ENCODE measurements around the gene CNOT2.

CNOT2 gene

DNA sequence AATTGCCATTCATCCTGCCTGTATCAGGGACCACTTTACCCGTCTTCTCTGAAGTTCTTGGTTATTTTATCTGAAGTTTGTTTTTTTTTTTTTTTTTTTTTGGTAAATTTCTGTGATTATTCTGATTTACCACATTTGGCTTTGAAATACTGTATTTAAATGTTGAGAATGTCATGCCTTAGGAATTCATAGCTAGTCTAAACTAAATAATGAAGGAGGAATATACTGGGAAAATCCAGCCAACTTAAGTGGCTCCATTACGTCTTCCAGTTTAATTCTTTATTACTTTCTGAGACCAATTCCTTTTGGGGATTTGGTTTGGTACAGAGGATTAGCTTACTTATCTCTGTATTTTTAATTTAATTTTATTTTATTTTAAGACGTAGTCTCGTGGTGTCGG, 62.6 kb downstream of the CNOT2 start:
- no peak for DNase-seq (ENCODE audit: low read depth)

- no peak for DNase-seq (ENCODE audit: low read depth)
These were observed 63.4 kb downstream of the CNOT2 start for GRCh38 chr12:70306676-70307075.

DNA sequence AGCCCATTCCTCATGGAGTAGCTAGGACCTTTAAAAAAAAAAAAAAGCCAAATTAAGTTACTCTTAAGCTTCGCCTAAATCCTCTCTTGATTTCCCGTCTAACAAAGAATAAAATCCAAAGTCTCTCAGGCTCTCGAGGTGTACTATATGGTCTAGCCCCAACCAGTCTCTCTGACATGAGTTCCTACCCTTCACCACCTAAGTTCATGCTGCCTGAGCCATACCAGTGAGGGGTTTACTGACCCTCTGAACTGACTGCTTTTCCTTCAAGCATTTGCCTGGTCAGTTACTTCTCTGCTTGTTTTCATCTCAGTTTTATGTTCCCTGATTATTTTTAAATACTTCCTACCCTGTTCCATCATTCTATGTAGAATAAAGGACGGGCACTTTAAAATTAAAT, 64.6 kb downstream of the CNOT2 start:
- no peak for DNase-seq (ENCODE audit: low read depth)

GRCh38 chr12:70309348-70309747, 66.1 kb downstream of the CNOT2 start:
- DNase-seq (ENCODE audit: low read depth): no peak

- DNase-seq (ENCODE audit: low read depth): no peak
These were observed 70.9 kb downstream of the CNOT2 start for GRCh38 chr12:70314145-70314544.

DNA sequence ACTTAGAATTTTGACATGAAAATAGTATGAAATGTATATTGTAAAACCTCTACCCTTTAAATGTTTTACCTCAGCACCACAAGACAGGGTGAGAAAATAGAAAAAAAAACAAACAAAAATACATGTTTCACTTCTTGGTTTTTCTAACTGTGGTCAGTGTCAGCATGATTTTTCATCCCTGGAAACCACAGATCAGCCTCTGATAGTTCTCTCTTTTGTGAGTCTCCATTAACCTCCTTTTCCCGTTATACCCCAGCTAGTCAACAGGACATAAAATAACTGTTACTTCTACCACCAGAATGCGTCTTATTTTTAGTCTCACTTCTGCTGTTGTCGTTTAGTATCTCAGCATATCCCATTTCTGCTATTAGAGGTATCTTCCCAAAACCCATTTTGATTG, 74.5 kb downstream of the CNOT2 start:
- DNase-seq (ENCODE audit: low read depth): no peak

DNA sequence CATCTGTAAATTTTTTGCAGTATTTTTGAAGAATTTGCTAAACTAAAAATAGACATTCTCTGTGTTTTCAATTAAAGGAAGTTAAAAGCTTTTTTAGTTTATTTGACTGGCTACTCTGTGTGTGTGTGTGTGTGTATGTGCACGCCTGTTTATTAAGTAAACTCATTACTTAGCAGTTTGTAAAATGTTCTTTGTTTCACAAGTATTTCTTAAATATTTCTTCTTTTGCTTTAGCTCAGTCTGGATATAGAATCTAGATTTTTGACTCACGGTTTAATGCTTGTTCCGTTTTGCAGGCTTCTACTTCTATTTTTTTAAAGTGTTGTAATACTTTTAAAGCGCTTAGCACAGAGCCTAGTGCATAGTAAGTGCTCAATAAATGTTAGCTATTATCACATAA, 76.4 kb downstream of the CNOT2 start:
- no peak for DNase-seq (ENCODE audit: low read depth)

GRCh38 chr12:70321191-70321590, 78.0 kb downstream of the CNOT2 start:
- DNase-seq (ENCODE audit: low read depth): no peak

DNA sequence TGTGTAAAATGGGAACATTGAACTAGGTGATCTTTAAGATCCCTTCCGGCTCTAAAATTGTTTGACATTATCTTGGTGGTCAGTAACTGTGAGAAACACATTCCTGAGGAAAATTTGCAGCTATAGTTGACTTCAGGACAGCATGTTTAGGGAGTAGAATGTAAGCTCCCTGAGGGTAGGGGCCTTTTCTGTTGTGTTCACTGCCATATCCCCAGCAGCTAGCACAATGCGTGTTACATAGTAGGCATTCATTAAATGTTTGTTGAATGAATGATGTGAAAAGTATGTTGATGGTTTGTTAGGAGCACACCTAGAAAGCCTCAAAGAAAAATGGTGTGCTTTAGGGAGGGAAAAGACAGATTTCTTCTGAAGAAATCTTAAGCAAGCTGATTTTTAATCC, 84.3 kb downstream of the CNOT2 start:
- no peak for DNase-seq (ENCODE audit: low read depth)

GRCh38 chr12:70329728-70330127, 86.5 kb downstream of the CNOT2 start:
- DNase-seq (ENCODE audit: low read depth): no peak

GRCh38 chr12:70330158-70330557, 86.9 kb downstream of the CNOT2 start:
- no peak for DNase-seq (ENCODE audit: low read depth)

- no peak for DNase-seq (ENCODE audit: low read depth)
These were observed 89.0 kb downstream of the CNOT2 start for GRCh38 chr12:70332236-70332635.

GRCh38 chr12:70334742-70335141, 91.5 kb downstream of the CNOT2 start:
- DNase-seq (ENCODE audit: low read depth): no peak

DNA sequence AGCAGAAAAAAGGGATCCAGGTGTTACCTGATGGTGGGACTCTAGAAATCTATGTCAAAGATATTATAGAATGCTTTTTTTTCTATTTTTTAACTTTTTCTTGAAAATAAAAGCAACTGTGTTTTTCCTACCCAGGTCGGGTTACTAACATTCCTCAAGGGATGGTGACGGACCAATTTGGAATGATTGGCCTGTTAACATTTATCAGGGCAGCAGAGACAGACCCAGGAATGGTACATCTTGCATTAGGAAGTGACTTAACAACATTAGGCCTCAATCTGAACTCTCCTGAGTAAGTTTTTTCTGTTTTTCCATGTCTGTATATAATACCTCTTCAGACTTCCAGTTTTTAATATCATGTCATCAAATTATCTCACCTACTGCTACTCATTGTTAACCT, 95.3 kb downstream of the CNOT2 start:
- DNase-seq (ENCODE audit: low read depth): no peak

GRCh38 chr12:70351076-70351475, 107.8 kb downstream of the CNOT2 start:
- no peak for DNase-seq (ENCODE audit: low read depth)

DNA sequence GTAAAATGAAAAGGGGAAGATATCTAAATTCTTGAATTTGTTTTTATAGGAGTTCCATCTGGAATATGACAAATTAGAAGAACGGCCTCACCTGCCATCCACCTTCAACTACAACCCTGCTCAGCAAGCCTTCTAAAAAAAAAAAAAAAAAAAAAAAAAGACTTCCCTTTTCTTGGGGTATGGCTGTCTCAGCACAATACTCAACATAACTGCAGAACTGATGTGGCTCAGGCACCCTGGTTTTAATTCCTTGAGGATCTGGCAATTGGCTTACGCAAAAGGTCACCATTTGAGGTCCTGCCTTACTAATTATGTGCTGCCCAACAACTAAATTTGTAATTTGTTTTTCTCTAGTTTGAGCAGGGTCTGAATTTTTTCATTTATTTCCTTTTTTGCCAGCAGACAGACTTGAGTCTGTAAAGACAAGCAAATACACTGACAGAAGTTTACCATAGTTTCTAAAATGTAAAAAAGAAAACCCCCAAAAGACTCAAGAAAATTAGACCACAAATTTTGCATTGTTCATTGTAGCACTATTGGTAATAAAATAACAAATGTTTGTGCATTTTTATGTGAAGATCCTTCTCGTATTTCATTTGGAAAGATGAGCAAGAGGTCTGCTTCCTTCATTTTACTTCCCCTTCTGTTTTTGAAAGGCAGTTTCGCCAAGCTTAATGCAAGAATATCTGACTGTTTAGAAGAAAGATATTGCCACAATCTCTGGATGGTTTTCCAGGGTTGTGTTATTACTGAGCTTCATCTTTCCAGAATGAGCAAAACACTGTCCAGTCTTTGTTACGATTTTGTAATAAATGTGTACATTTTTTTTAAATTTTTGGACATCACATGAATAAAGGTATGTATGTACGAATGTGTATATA, 110.8 kb downstream of the CNOT2 start:
- DNase-seq (ENCODE audit: low read depth): no peak

DNA sequence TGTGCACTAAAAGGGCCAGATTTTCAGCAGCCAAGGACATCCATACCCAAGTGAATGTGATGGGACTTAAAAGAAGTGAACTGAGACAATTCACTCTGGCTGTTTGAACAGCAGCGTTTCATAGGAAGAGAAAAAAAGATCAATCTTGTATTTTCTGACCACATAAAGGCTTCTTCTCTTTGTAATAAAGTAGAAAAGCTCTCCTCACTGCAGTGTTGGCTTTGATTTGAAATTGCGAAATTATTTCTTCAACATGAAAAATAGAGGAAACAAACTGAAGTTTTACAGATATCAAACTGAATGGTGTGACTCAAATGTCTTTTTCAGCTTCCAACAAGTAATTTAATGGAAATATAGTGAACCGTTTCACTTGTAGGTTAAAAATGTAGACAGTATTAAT, 111.6 kb downstream of the CNOT2 start:
- no peak for DNase-seq (ENCODE audit: low read depth)

DNA sequence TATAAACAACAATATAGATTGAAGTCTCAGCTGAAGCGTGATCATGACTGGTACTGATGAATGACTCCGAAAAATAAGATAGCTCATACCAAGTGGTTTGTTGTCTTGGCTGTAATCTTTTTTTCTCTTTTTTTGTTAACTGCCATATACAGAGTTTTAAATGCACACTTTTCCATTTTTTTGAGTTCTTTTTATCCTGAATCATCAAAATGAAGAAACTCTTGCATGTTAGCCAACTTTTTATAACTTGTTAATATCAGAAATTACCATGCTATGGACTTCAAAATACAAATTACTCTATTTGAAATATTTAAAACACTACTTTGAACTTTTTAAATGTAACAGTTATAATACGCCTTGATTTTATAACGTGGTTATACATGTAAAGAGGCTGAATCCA, 112.7 kb downstream of the CNOT2 start:
- no peak for DNase-seq (ENCODE audit: low read depth)

- DNase-seq (ENCODE audit: low read depth): no peak
These were observed 116.4 kb downstream of the CNOT2 start for GRCh38 chr12:70359458-70360197.

DNA sequence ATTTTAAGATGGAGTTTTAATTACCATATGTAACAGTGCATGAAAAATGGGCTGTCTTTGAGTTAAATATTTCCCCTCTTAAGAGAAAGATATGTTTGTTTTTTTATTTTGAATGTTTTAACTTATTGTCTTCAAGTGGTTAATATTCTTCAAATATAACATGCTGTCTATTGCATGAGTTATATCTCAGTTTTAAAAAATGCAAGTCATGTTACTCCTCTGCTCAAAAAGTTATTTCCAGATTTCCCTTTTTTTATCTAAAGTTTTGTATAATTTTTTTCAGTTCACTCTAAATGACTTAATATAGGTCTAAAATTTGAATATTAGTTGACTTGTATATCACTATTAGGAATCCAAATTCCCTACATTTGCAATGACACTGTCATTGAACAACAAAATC, 117.0 kb downstream of the CNOT2 start:
- no peak for DNase-seq (ENCODE audit: low read depth)

DNA sequence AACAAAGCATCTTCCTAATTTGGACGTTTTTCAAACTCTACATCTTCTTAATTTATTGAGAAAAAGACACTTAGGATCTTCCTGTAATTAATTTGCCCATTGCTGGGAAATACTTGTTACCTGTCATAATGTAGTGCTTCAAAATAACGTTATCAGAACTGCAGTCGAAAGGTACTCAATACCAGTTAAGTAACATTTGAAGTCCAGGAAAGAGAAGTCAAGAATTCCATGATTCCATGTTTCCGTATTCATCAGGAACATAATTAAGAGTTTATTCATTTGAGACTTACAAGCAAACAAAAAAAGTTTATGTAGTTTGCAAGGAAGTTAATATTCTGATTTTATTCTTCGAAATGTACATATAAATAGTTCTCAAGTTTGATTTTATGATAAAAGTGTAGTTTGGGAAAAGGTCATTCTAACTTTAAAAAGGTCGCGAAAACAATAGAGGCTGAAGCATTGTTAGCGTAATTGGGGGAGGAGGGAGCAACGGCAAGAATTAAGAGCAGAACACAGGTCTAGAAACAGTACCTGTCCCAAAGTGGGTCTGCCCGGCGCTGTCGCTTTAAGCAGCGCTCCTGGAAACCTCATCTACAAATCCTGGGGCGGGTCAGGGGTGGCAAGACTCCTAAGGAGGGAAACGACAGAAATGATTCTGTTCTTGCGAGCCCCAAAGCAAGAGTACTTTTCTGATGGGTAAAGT, 121.6 kb downstream of the CNOT2 start:
- no peak for DNase-seq (ENCODE audit: low read depth)

- no peak for DNase-seq (ENCODE audit: low read depth)
These were observed 122.1 kb downstream of the CNOT2 start for GRCh38 chr12:70365398-70365647.
